Osteoblast (primary cell): ENCODE data around the gene SKAP1. TPM values are rescaled to one million over a fixed set of nuclear protein-coding genes. Genes with fewer than 3 reads are reported as not detected.
A peak's percentile ranks its signal among the peaks of the same experiment; 100 is the strongest.

Experiments used
- DNase-seq: peaks from one replicate; pipeline ENCODE4 v3.0.0; 2011; ENCODE audit warnings: low spot score, mixed read lengths; ENCODE audit not compliant: insufficient read length; ENCODE audit errors: missing footprints
- H2AFZ ChIP-seq: 2 replicates; pipeline ENCODE4 v1.6.0; 2011; ENCODE audit warnings: mild to moderate bottlenecking, low read length
- H3K27ac ChIP-seq: 2 replicates; pipeline ENCODE4 v1.5.1; 2011; ENCODE audit warnings: mild to moderate bottlenecking, low read depth, low read length, moderate library complexity
- H3K27me3 ChIP-seq: 2 replicates; pipeline ENCODE4 v1.6.0; 2012; ENCODE audit warnings: mild to moderate bottlenecking, control low read depth, inconsistent platforms, low read length, moderate library complexity; ENCODE audit not compliant: insufficient read depth
- H3K36me3 ChIP-seq: 2 replicates; pipeline ENCODE4 v1.5.1; 2011; ENCODE audit warnings: mild to moderate bottlenecking, low read length, control low read depth, moderate library complexity; ENCODE audit not compliant: insufficient read depth
- H3K4me1 ChIP-seq: 2 replicates; pipeline ENCODE4 v1.5.1; 2011; ENCODE audit warnings: mild to moderate bottlenecking, low read length, control low read depth, moderate library complexity; ENCODE audit not compliant: insufficient read depth
- H3K4me2 ChIP-seq: 2 replicates; pipeline ENCODE4 v1.6.0; 2011; ENCODE audit warnings: mild to moderate bottlenecking, low read length; ENCODE audit not compliant: insufficient read depth
- H3K4me3 ChIP-seq: fragments of 200-600 bp; sonication (generic); 3 replicates; pipeline ENCODE4 v1.5.1; 2012; ENCODE audit warnings: mild to moderate bottlenecking, low read length, inconsistent platforms; ENCODE audit not compliant: insufficient read depth
- H3K79me2 ChIP-seq: 2 replicates; pipeline ENCODE4 v1.6.0; 2012; ENCODE audit warnings: mild to moderate bottlenecking, low read length, control low read depth, inconsistent platforms; ENCODE audit not compliant: insufficient read depth
- H3K9me3 ChIP-seq: 2 replicates; pipeline ENCODE4 v1.5.1; 2011; ENCODE audit warnings: low read depth, low read length, control low read depth
- H4K20me1 ChIP-seq: 2 replicates; pipeline ENCODE4 v1.6.0; 2012; ENCODE audit warnings: mild to moderate bottlenecking, low read length, control low read depth; ENCODE audit not compliant: insufficient read depth
- total RNA-seq: library from RNA; depleted of rRNA; stranded (reverse); fragments of >200 nt; gene quantifications from 2 replicates; pipeline ENCODE4 v1.2.3, GENCODE V29; 2012
- TF ChIP-seq, protein P1 (sequence below): IDR thresholded peaks from 2 replicates; pipeline ENCODE4 v1.5.1; 2011; ENCODE audit warnings: mild to moderate bottlenecking, low read depth, low read length, moderate library complexity; ENCODE audit errors: extremely low read depth

SKAP1 gene
- total RNA-seq, 1 donor = not detected

DNA sequence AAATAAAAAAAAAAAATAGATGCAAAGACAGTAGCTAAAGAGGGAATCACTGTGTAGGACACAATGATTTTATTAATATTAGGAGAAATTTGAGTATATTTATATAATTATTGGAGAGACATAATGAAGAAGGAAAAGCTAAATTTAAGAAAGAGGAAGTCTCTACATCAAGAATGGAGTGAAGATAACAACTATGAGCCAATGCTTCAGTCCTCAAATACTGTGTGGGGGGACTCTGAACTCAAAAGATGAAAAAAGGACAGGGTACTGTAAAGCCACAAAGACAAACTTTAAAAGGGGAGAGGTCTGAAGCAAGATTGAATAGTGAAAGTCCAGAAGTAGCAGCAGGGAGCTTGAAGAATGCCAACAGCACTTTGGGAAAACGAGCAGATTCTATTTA, 44.7 kb downstream of the SKAP1 start:
- H3K4me2 ChIP-seq = no peak overlapping the region
- peaks cover 76% of the 10 kb centered on the region for H3K27me3 ChIP-seq
- TF ChIP-seq, protein P1, sequence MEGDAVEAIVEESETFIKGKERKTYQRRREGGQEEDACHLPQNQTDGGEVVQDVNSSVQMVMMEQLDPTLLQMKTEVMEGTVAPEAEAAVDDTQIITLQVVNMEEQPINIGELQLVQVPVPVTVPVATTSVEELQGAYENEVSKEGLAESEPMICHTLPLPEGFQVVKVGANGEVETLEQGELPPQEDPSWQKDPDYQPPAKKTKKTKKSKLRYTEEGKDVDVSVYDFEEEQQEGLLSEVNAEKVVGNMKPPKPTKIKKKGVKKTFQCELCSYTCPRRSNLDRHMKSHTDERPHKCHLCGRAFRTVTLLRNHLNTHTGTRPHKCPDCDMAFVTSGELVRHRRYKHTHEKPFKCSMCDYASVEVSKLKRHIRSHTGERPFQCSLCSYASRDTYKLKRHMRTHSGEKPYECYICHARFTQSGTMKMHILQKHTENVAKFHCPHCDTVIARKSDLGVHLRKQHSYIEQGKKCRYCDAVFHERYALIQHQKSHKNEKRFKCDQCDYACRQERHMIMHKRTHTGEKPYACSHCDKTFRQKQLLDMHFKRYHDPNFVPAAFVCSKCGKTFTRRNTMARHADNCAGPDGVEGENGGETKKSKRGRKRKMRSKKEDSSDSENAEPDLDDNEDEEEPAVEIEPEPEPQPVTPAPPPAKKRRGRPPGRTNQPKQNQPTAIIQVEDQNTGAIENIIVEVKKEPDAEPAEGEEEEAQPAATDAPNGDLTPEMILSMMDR = no peak
- H4K20me1 ChIP-seq = no peaks in the 10 kb centered on the region
- H3K27ac ChIP-seq = no peak overlapping the region
- H3K36me3 ChIP-seq = no peaks in the 10 kb centered on the region
- H3K4me1 ChIP-seq = no peaks in the 10 kb centered on the region
- no peak for DNase-seq
- no peaks in the 10 kb centered on the region for H3K9me3 ChIP-seq
- H3K79me2 ChIP-seq = no peaks in the 10 kb centered on the region
- no peak overlapping the region for H3K4me3 ChIP-seq
- H2AFZ ChIP-seq = no peak overlapping the region

DNA sequence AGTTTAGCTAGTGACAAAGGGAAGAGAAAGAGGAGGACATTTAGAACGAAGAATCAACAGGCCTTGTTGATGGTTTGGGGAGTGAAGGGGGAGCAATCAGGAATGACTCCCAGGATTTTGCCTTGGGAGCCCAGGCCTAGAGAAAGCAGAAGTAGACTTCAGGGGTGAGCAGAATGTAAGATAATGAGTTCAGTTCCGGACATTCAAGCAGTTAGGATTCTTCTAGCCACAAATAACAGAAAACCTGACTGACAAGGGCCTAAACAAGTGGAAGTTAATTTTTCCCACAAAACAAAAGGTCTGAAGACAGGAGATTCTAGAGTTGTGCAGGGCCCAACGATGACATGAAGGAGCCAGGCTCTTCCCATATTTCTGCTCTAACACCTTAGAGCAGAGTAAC, 45.9 kb downstream of the SKAP1 start:
- Histone ChIP-seq H2AFZ (no peak overlapping the region), H3K27me3 (peaks cover 74% of the 10 kb centered on the region), H3K36me3 (no peaks in the 10 kb centered on the region), H3K79me2 (no peaks in the 10 kb centered on the region), H4K20me1 (no peaks in the 10 kb centered on the region), H3K9me3 (no peaks in the 10 kb centered on the region), H3K27ac (no peak overlapping the region), H3K4me1 (no peaks in the 10 kb centered on the region), H3K4me3 (no peak overlapping the region), H3K4me2 (no peak overlapping the region)
- TF ChIP-seq, protein P1 = no peak
- DNase-seq = no peak

DNA sequence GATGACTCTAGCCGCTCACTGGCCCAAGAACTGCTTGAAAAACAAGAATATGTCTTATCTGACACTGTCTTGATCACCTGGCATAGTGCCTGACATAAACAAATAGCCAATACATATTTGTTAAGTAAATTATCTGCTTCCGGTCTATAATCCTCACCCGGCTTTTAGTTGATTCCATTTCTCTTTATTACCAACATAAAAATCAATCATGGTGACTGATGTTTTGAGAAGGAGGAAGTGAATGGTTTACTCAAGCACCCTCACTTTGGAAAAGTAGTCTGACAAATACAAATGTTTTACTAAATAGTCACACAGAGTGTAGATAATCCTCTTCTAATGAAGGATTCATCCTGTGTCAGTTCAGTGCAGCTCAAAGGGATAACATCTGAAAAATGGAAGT, 47.0 kb downstream of the SKAP1 start:
- H3K36me3 ChIP-seq = no peaks in the 10 kb centered on the region
- H4K20me1 ChIP-seq = no peaks in the 10 kb centered on the region
- H3K4me1 ChIP-seq = no peaks in the 10 kb centered on the region
- H3K27me3 ChIP-seq = peaks cover 75% of the 10 kb centered on the region
- H2AFZ ChIP-seq = no peak overlapping the region
- peak; percentile 41 for DNase-seq
- no peaks in the 10 kb centered on the region for H3K79me2 ChIP-seq
- no peak overlapping the region for H3K4me3 ChIP-seq
- TF ChIP-seq, protein P1 = no peak
- H3K4me2 ChIP-seq = no peak overlapping the region
- no peaks in the 10 kb centered on the region for H3K9me3 ChIP-seq
- no peak overlapping the region for H3K27ac ChIP-seq

DNA sequence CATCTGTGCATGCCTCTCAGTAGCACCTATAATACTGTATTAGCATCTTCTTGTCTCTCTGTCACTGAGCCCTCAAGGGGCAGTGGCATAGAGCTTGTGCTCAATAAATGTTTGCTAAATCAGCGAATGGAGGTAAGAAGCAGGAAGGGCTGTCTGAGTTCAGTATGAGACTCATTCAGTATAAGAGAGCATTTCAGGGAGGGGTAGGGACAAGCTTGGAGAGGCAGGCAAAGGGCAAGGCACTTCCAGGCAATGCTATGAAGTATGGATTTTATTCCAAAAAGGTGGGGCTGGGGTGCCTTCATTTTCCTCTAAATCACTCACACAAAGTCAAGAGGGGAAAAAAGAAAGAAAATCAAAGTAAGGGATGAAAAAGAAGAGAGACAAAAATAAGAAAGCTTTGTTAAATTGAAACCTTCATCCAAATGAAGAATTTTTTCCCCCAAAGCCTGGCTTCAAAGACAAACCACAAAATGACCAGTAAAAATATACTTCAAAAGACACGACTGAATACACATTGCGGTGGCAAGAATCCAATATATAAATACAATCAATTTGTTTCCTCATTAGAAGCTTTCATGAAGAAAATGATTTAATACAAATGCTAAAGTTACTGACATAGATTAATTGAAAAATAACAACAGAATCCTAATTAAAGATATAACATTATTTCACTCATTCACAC, 51.2 kb downstream of the SKAP1 start:
- no peak overlapping the region for H3K27ac ChIP-seq
- H4K20me1 ChIP-seq = no peaks in the 10 kb centered on the region
- H3K27me3 ChIP-seq = peaks cover 61% of the 10 kb centered on the region
- H3K36me3 ChIP-seq = no peaks in the 10 kb centered on the region
- no peak overlapping the region for H3K4me3 ChIP-seq
- DNase-seq = no peak
- H3K4me2 ChIP-seq = no peak overlapping the region
- H3K9me3 ChIP-seq = no peaks in the 10 kb centered on the region
- H3K4me1 ChIP-seq = no peaks in the 10 kb centered on the region
- H2AFZ ChIP-seq = no peak overlapping the region
- TF ChIP-seq, protein P1 = no peak
- H3K79me2 ChIP-seq = no peaks in the 10 kb centered on the region
